IMR-90 (cell line): Measurements from ENCODE around the gene CARD10. TPM values are rescaled to one million over a fixed set of nuclear protein-coding genes. Genes with fewer than 3 reads are reported as not detected.

ENCODE experiments used
- ATAC-seq: fragments of 200-7000 bp; cut with Tn5 transposase; 2 replicates; pipeline ENCODE4 v1.9.1; 2020; ENCODE audit warnings: low read depth, mild to moderate bottlenecking, moderate library complexity
- BruUV-seq: library from RNA; stranded (reverse); fragments of 400-500 nt; replicated peaks from 2 replicates; lab custom pipeline; 2021; lab: Mats Ljungman, UMichigan
- CTCF ChIA-PET: fragments of 300-600 bp; formaldehyde crosslinking; extraction: SDS; loops from one replicate; lab custom pipeline; 2021; ENCODE audit warnings: antibody characterized with exemption; lab: Yijun Ruan, JAX
- POLR2A ChIA-PET: fragments of 300-600 bp; sonication (Branson Sonifier 250); formaldehyde crosslinking; loops from one replicate; lab custom pipeline; 2022; ENCODE audit warnings: antibody characterized with exemption; ENCODE audit not compliant: unreplicated experiment; lab: Charles Lee
- DNase-seq: peaks from one replicate; pipeline ENCODE4 v3.0.0; 2013
- H2AFZ ChIP-seq: replicated peaks from 2 replicates; pipeline ENCODE3; 2013; ENCODE audit warnings: low read length, mild to moderate bottlenecking; ENCODE audit not compliant: poor library complexity
- H2AK5ac ChIP-seq: 2 replicates; pipeline ENCODE4 v1.6.1; 2013; ENCODE audit warnings: low read depth, low read length, inconsistent platforms
- H2AK9ac ChIP-seq: replicated peaks from 2 replicates; pipeline ENCODE3; 2013; ENCODE audit warnings: mild to moderate bottlenecking, low read depth, low read length, moderate library complexity; ENCODE audit not compliant: poor library complexity
- H2BK120ac ChIP-seq: 2 replicates; pipeline ENCODE4 v1.6.1; 2013; ENCODE audit warnings: low read depth, low read length, inconsistent platforms
- H2BK15ac ChIP-seq: 3 replicates; pipeline ENCODE4 v1.6.1; 2013; ENCODE audit warnings: low read depth, low read length, inconsistent platforms
- H2BK20ac ChIP-seq: 2 replicates; pipeline ENCODE4 v1.6.1; 2013; ENCODE audit warnings: low read depth, mild to moderate bottlenecking, inconsistent platforms, low read length, moderate library complexity
- H2BK5ac ChIP-seq: 2 replicates; pipeline ENCODE4 v1.6.1; 2013; ENCODE audit warnings: mild to moderate bottlenecking, low read depth, low read length, inconsistent platforms; ENCODE audit not compliant: poor library complexity, severe bottlenecking
- H3K14ac ChIP-seq: replicated peaks from 2 replicates; pipeline ENCODE4 v1.6.1; 2013; ENCODE audit warnings: low read depth, low read length, inconsistent platforms
- H3K18ac ChIP-seq: 2 replicates; pipeline ENCODE4 v1.6.1; 2013; ENCODE audit warnings: low read depth, low read length, control low read depth
- H3K23ac ChIP-seq: 2 replicates; pipeline ENCODE4 v1.6.1; 2013; ENCODE audit warnings: low read depth, low read length, inconsistent platforms
- H3K27ac ChIP-seq: 2 replicates; pipeline ENCODE4 v1.5.1; 2013; ENCODE audit warnings: mild to moderate bottlenecking, control low read depth, low read length; ENCODE audit not compliant: insufficient read depth
- H3K27me3 ChIP-seq: 2 replicates; pipeline ENCODE4 v1.6.1; 2013; ENCODE audit warnings: low read length; ENCODE audit not compliant: control insufficient read depth, insufficient read depth
- H3K36me3 ChIP-seq: 2 replicates; pipeline ENCODE4 v1.6.1; 2013; ENCODE audit warnings: low read length, mixed read lengths; ENCODE audit not compliant: control insufficient read depth, insufficient read depth
- H3K4ac ChIP-seq: 2 replicates; pipeline ENCODE4 v1.6.1; 2013; ENCODE audit warnings: low read depth, low read length, inconsistent platforms
- H3K4me1 ChIP-seq: 2 replicates; pipeline ENCODE4 v1.6.1; 2013; ENCODE audit warnings: low read length, mixed read lengths; ENCODE audit not compliant: control insufficient read depth, insufficient read depth
- H3K4me2 ChIP-seq: 2 replicates; pipeline ENCODE4 v1.6.1; 2013; ENCODE audit warnings: low read depth, mild to moderate bottlenecking, control low read depth, low read length, moderate library complexity
- H3K4me3 ChIP-seq: 2 replicates; pipeline ENCODE4 v1.5.1; 2013; ENCODE audit warnings: low read depth, mild to moderate bottlenecking, control low read depth, low read length, moderate library complexity; ENCODE audit not compliant: insufficient read depth
- H3K56ac ChIP-seq: 2 replicates; pipeline ENCODE4 v1.6.1; 2013; ENCODE audit warnings: low read length, inconsistent platforms; ENCODE audit not compliant: insufficient read depth; ENCODE audit errors: extremely low read depth
- H3K79me1 ChIP-seq, 2 experiments: 2 replicates each; pipeline ENCODE4 v1.6.1; 2013; ENCODE audit warnings: low read length in 2 of 2, inconsistent platforms in 1 of 2, low read depth in 1 of 2
- H3K9ac ChIP-seq: 2 replicates; pipeline ENCODE4 v1.6.1; 2013; ENCODE audit warnings: low read depth, low read length, control low read depth
- H3K9me1 ChIP-seq: 2 replicates; pipeline ENCODE4 v1.6.1; 2013; ENCODE audit warnings: low read length, inconsistent platforms; ENCODE audit not compliant: insufficient read depth
- H3K9me3 ChIP-seq: 2 replicates; pipeline ENCODE4 v1.6.1; 2013; ENCODE audit warnings: low read length; ENCODE audit not compliant: control insufficient read depth, insufficient read depth
- H4K20me1 ChIP-seq: 2 replicates; pipeline ENCODE4 v1.6.1; 2013; ENCODE audit warnings: low read length, inconsistent platforms; ENCODE audit not compliant: insufficient read depth
- H4K5ac ChIP-seq: 2 replicates; pipeline ENCODE4 v1.6.1; 2013; ENCODE audit warnings: mild to moderate bottlenecking, low read depth, low read length, control low read depth
- H4K8ac ChIP-seq, 2 experiments: 2 replicates each; pipeline ENCODE4 v1.6.1; 2013; ENCODE audit warnings: low read depth in 2 of 2, low read length in 2 of 2, control low read depth in 1 of 2, inconsistent platforms in 1 of 2
- H4K91ac ChIP-seq: 2 replicates; pipeline ENCODE4 v1.6.1; 2013; ENCODE audit warnings: low read depth, low read length, inconsistent platforms; ENCODE audit not compliant: insufficient read depth
- MAZ ChIP-seq: IDR thresholded peaks from 2 replicates; pipeline ENCODE4 v1.6.1; 2012; ENCODE audit warnings: low read depth, mild to moderate bottlenecking, low read length, improper control_type of control experiment, moderate library complexity, borderline replicate concordance
- NFE2L2 ChIP-seq: fragments of 150-350 bp; IDR thresholded peaks from 2 replicates; pipeline ENCODE4 v1.6.1; 2016; ENCODE audit warnings: low read depth, mild to moderate bottlenecking, low read length
- RAD21 ChIP-seq: IDR thresholded peaks from 2 replicates; pipeline ENCODE4 v1.6.1; 2012; ENCODE audit warnings: low read length, improper control_type of control experiment
- SMC3 ChIP-seq: fragments of 150-350 bp; IDR thresholded peaks from 2 replicates; pipeline ENCODE4 v1.6.1; 2016; ENCODE audit warnings: low read depth, mild to moderate bottlenecking, antibody characterized with exemption, low read length, moderate library complexity
- WGBS, 2 experiments: methylation state at CpG; one replicate each; pipeline versions ENCODE4 v1.1.5 to v1.1.7; 2013; ENCODE audit warnings: missing lambda C conversion rate in 2 of 2; ENCODE audit not compliant: insufficient read length in 1 of 2; ENCODE audit errors: extremely low coverage in 2 of 2; 5-methylcytosine and 5-hydroxymethylcytosine counted together
- dilution Hi-C: fragments of 300-500 bp; cut with HindIII; formaldehyde crosslinking; loops from one replicate; pipeline ENCODE4 v1.14.3; 2018; ENCODE audit warnings: low sequenced_read_pairs; ENCODE audit not compliant: unreplicated experiment
- in situ Hi-C: fragments of 300-500 bp; cut with MboI; formaldehyde crosslinking; loops from 3 replicates; pipeline ENCODE4 v1.14.3; 2019; ENCODE audit warnings: low sequenced_read_pairs, inconsistent platforms, mixed read lengths
- intact Hi-C: fragments of 100-400 bp; cut with micrococcal nuclease; formaldehyde crosslinking; loops from 2 replicates; pipeline ENCODE4 v1.10.0; 2022
- polyA plus RNA-seq, 3 experiments: library from polyadenylated mRNA; depleted of rRNA; stranded (reverse); fragments of >200 nt; gene quantifications; 2 replicates each; pipeline ENCODE4 v1.2.3, GENCODE V29; 2012; ENCODE audit warnings: low replicate concordance in 1 of 3
- total RNA-seq: library from RNA; depleted of rRNA; stranded (reverse); fragments of >200 nt; gene quantifications from 2 replicates; pipeline ENCODE4 v1.2.3, GENCODE V29; 2012

The CARD10 gene
- total and polyA plus RNA-seq, 2 of the 4 experiments (the other 2 are of a cell fraction), result 6.1 to 18.4 TPM

- no peak overlapping the region for H3K4me3 ChIP-seq
- H2BK15ac ChIP-seq, result no peak overlapping the region
- H4K8ac ChIP-seq, result no peak overlapping the region
- ChIA-PET CTCF (no interaction called here), POLR2A (no interaction called here)
- no peak overlapping the region for H3K4me2 ChIP-seq
- TF ChIP-seq NFE2L2 (no peak), RAD21 (no peak), SMC3 (no peak), MAZ (no peak)
- dilution Hi-C loops (no loop called here), intact Hi-C loops (no loop called here), in situ Hi-C loops (no loop called here)
- no peak overlapping the region for H2BK120ac ChIP-seq
- H2BK20ac ChIP-seq, result no peak overlapping the region
- no peak overlapping the region for H2AK9ac ChIP-seq
- no peaks in the 10 kb centered on the region for H3K9me1 ChIP-seq
- no peaks in the 10 kb centered on the region for H3K27me3 ChIP-seq
- no peak for ATAC-seq
- no peak overlapping the region for H4K5ac ChIP-seq
- no peak overlapping the region for H3K18ac ChIP-seq
- H3K9me3 ChIP-seq, result no peaks in the 10 kb centered on the region
- H3K9ac ChIP-seq, result no peak overlapping the region
- H3K14ac ChIP-seq, result no peak overlapping the region
- peaks cover 7% of the 10 kb centered on the region for H3K4me1 ChIP-seq
- H3K36me3 ChIP-seq, result peaks cover 2% of the 10 kb centered on the region; the same call in 1 of the 2 replicates
- no peaks in the 10 kb centered on the region for H3K79me1 ChIP-seq
- no peak overlapping the region for H3K27ac ChIP-seq
- no peak overlapping the region for H3K23ac ChIP-seq
- no TSS peak for BruUV-seq
- no peak overlapping the region for H2AK5ac ChIP-seq
- 94% methylated on average over 8 of the region's 10 CpGs; no CpG with 5 or more reads in 1 of the 2 experiments for WGBS, 2 experiments
- H2AFZ ChIP-seq, result no peak overlapping the region
- no peak for DNase-seq
- H3K56ac ChIP-seq, result no peak overlapping the region
- H4K91ac ChIP-seq, result no peak overlapping the region
- H3K4ac ChIP-seq, result no peak overlapping the region
- peaks cover 5% of the 10 kb centered on the region; the same call in 1 of the 2 replicates for H4K20me1 ChIP-seq
- no peak overlapping the region for H2BK5ac ChIP-seq
Observed at GRCh38 chr22:37489983-37490382, 29.2 kb downstream of the CARD10 start.
